Naive thymus-derived CD8-positive, alpha-beta T cell (primary cell): ENCODE data around the gene PPP1R15B. TPM values are rescaled to one million over a fixed set of nuclear protein-coding genes. Genes with fewer than 3 reads are reported as not detected.
A peak's percentile ranks its signal among the peaks of the same experiment; 100 is the strongest.

Source experiments
- ATAC-seq, 2 donors: fragments of 150-1000 bp; cut with Tn5 transposase in 1 of 2; sonication (Bioruptor Pico), chemical (Tn5 transposase) in 1 of 2; 1 replicate in 1 of 2; 2 replicates in 1 of 2; pipeline ENCODE4 v1.10.0; 2021; ENCODE audit warnings: mild to moderate bottlenecking in 2 of 2, moderate library complexity in 2 of 2
- POLR2A ChIA-PET: fragments of 350-600 bp; sonication (Branson Sonifier 250); formaldehyde crosslinking; loops from one replicate; lab custom pipeline; 2021; ENCODE audit warnings: antibody characterized with exemption; lab: Charles Lee
- DNase-seq, 10 donors: peaks; one replicate each; pipeline versions ENCODE4 v3.0.0 to v3.0.0-alpha.2; 2020 to 2022
- H3K27ac Mint-ChIP-seq, 10 donors: one replicate each; pipeline ENCODE4 v1.8.0; 2020 to 2022; ENCODE audit warnings: mild to moderate bottlenecking in 10 of 10, mixed read lengths in 10 of 10, moderate library complexity in 4 of 10, inconsistent platforms in 1 of 10
- H3K27me3 Mint-ChIP-seq, 5 donors: one replicate each; pipeline ENCODE4 v1.8.0; 2021 to 2022; ENCODE audit warnings: mixed read lengths in 5 of 5
- H3K36me3 Mint-ChIP-seq, 3 donors: one replicate each; pipeline ENCODE4 v1.8.0; 2020 to 2022; ENCODE audit warnings: mixed read lengths in 3 of 3, mild to moderate bottlenecking in 2 of 3, inconsistent platforms in 1 of 3
- H3K4me1 Mint-ChIP-seq, 4 donors: one replicate each; pipeline ENCODE4 v1.8.0; 2021 to 2022; ENCODE audit warnings: mixed read lengths in 4 of 4
- H3K4me3 Mint-ChIP-seq, 10 donors: one replicate each; pipeline ENCODE4 v1.8.0; 2020 to 2022; ENCODE audit warnings: mild to moderate bottlenecking in 10 of 10, mixed read lengths in 10 of 10, moderate library complexity in 6 of 10, inconsistent platforms in 1 of 10
- H3K9me3 Mint-ChIP-seq, 9 donors: one replicate each; pipeline ENCODE4 v1.8.0; 2020 to 2022; ENCODE audit warnings: mixed read lengths in 9 of 9, mild to moderate bottlenecking in 3 of 9, inconsistent platforms in 1 of 9, moderate library complexity in 1 of 9
- polyA plus RNA-seq, 3 donors: library from polyadenylated mRNA; unstranded; fragments of 300-500 nt; fragmentation: Illumina TruSeq; gene quantifications; one replicate each; pipeline ENCODE4 v1.2.3, GENCODE V29; 2021
- total RNA-seq, 8 experiments: library from RNA in 2 of 8; stranded (reverse) in 2 of 8; gene quantifications; one replicate each; pipeline ENCODE4 v1.2.3 and lab custom pipeline; 2021 to 2026

PPP1R15B gene
- total and polyA plus RNA-seq, 5 experiments from 2014 or later, result 14.2 to 87.3 (median 20.8) TPM

DNA sequence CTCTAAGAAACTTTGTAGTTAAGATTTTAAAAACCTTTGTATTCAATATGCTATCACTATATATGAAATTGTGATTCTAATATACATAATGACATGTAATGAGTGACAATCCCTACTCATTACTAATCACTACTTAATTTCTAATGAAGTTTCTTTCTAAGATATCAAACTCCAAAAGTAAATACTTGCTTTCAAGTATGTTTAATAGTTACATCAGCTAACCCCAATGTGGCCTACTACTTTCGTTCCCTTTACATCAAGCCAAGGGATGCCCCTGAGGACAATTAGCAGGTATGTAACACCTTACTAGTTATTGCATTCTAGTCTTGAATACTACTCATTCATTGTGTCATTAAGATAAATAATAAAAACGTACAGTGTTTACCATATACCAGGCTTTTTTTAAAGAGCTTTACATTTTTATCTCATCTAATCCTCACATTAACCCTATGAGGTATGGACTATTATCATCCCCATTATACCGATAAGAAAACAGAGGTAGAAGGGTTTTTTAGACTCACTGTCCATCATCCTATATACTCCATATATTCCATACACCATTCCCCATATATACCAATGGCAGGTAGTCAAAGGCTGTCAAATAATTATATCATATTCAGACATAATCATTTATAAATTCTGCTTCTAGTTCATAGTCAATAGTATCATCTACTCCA is 4.2 kb downstream of the PPP1R15B start:
- POLR2A ChIA-PET, result interaction anchor here (0.5 to 1.5 kb wide), 3 partner anchors 29 to 855 kb away, joined by 3 read pairs; no protein-coding TSS in a partner anchor
- Mint-ChIP-seq H3K36me3 (peaks cover 12 to 62% (median 32%) of the 10 kb centered on the region in 3 donors), H3K4me1 (peaks cover 2 to 40% (median 26%) of the 10 kb centered on the region in 4 donors), H3K9me3 (no peaks in the 10 kb centered on the region), H3K4me3 (peak overlapping the region; percentile 97 to 100 (median 98)), H3K27ac (peak overlapping the region; percentile 81 to 100 (median 99)), H3K27me3 (no peaks in the 10 kb centered on the region)
- ATAC-seq (no peak), DNase-seq (no peak)

DNA sequence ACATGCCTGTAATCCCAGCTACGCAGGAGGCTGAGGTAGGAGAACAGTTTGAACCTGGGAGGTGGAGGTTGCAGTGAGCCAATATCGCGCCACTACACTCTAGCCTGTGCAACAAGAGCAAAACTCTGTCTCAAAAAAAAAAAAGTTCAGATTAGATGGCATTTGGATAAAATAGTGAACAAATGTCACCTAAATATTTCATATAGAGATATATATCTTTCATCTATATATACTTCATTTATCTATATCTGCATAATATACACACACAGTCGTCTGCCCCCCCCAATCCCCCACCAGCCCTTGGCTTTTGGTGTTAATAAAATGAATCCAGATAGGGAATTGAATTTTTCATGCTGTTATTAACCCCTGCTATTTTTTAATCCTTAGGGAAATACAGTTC is 5.0 kb downstream of the PPP1R15B start:
- Mint-ChIP-seq H3K4me1 (peaks cover 2 to 35% (median 26%) of the 10 kb centered on the region in 4 donors), H3K36me3 (peaks cover 12 to 70% (median 32%) of the 10 kb centered on the region in 3 donors)
- no peak for DNase-seq

DNA sequence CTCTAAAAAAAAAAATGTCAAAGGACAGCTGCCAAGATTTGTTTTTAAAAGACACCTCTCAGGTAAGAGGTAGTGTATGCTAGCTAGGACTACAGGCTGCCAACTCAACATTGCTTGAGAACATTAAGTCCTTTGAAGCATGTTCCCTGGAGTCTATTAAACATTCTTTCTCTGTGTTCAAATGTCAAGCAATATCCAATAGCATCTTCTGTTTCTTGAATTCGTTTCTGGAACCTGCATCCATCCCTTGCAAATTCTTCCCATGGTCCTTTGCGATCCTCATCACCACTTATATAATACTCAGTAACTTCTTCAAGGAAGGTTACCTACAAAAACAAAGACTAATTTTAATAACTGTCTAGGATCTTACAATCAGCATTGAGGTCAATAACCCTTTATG is 5.6 kb downstream of the PPP1R15B start:
- H3K36me3 Mint-ChIP-seq, result peaks cover 7 to 76% (median 34%) of the 10 kb centered on the region in 3 donors
- H3K9me3 Mint-ChIP-seq, result no peaks in the 10 kb centered on the region
- POLR2A ChIA-PET, result no interaction called here
- no peaks in the 10 kb centered on the region for H3K27me3 Mint-ChIP-seq
- DNase-seq (no peak), ATAC-seq (no peak)
- H3K4me3 Mint-ChIP-seq, result peak overlapping the region; percentile 97 to 100 (median 98)
- peak overlapping the region in 8 of 10 donors; percentile 33 to 89 (median 62) for H3K27ac Mint-ChIP-seq
- H3K4me1 Mint-ChIP-seq, result peaks cover 2 to 37% (median 29%) of the 10 kb centered on the region in 4 donors

More for the DNA sequence above, 5.0 kb downstream of the PPP1R15B start:
- Mint-ChIP-seq H3K27ac (peak overlapping the region in 9 of 10 donors; percentile 41 to 99 (median 77)), H3K4me3 (peak overlapping the region; percentile 97 to 100 (median 98)), H3K27me3 (no peaks in the 10 kb centered on the region), H3K9me3 (no peaks in the 10 kb centered on the region)
- no peak for ATAC-seq
- POLR2A ChIA-PET, result interaction anchor here (0.5 kb wide), 1 partner anchor 856 kb away, joined by 3 read pairs; no protein-coding TSS in a partner anchor

DNA sequence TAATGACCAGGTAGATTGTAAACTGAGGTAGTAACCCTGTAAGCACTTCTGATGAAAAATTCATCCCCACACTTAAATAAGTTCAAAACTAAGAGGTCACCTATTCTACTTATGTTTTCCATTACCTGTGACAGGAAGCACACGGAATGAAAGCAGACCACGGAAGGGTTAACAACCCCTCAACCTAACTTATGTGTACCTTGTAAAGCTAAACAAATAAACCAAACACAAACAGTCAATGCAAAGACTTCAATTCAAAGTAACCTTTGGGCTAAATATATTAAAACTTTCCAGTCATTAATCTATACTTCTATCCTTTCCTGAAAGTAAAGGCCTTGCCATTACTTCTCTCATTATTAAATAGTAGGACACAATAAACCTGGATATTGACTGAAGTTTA is 7.0 kb downstream of the PPP1R15B start:
- Mint-ChIP-seq H3K4me1 (peaks cover 2 to 39% (median 33%) of the 10 kb centered on the region in 4 donors), H3K36me3 (peaks cover 0 to 87% (median 35%) of the 10 kb centered on the region in 3 donors)

DNA sequence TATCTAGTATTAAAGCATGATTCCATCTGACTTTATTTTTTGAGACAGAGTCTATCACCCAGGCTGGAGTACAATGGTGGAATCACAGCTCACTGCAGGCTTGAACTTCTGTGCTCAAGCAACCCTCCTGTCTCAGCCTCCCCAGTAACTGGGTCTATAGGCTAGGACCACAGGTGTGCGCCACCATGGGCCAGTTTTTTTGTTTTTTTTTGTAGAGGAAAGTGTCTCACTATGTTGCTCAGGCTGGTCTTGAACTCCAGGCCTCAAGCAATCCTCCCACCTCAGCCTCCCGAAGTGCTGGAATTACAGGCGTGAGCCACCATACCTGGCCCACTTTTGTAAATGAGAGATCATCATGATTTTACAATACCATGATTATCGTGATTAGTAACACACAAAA is 9.2 kb downstream of the PPP1R15B start:
- Mint-ChIP-seq H3K27ac (peak overlapping the region in 3 of 10 donors; percentile 29 to 48 (median 46)), H3K36me3 (peaks cover 0 to 80% (median 18%) of the 10 kb centered on the region in 3 donors), H3K4me1 (peaks cover 5 to 42% (median 33%) of the 10 kb centered on the region in 4 donors), H3K27me3 (no peaks in the 10 kb centered on the region), H3K9me3 (no peaks in the 10 kb centered on the region), H3K4me3 (no peak overlapping the region)
- POLR2A ChIA-PET, result no interaction called here
- DNase-seq, result no peak
- ATAC-seq, result no peak

More for the DNA sequence above, 7.0 kb downstream of the PPP1R15B start:
- H3K4me3 Mint-ChIP-seq, result peak overlapping the region in 4 of 10 donors; percentile 21 to 52 (median 35)
- no peak for DNase-seq
- H3K9me3 Mint-ChIP-seq, result no peaks in the 10 kb centered on the region
- no peaks in the 10 kb centered on the region for H3K27me3 Mint-ChIP-seq
- POLR2A ChIA-PET, result no interaction called here
- peak overlapping the region in 7 of 10 donors; percentile 15 to 68 (median 59) for H3K27ac Mint-ChIP-seq
- ATAC-seq, result no peak

DNA sequence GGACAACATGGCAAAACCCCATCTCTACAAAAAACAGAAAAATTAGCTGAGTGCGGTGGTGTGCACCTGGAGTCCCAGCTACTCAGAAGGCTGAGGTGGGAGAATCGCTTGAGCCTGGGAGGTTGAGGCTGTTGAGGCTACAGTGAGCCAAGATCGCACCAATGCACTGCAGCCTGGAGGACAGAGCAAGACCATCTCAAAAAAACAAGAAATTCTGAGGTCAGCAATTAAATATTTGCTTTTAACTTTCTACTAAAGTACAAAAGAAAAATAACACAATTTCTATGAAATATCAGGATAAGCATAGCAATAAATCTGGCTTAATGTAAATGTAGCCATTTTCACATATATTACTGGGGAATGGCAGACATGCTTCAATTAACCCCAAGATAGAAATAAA is 9.9 kb downstream of the PPP1R15B start:
- H3K36me3 Mint-ChIP-seq, result peaks cover 0 to 80% (median 15%) of the 10 kb centered on the region in 3 donors
- no peak overlapping the region for H3K4me3 Mint-ChIP-seq
- DNase-seq, result no peak
- no peaks in the 10 kb centered on the region for H3K9me3 Mint-ChIP-seq
- no peaks in the 10 kb centered on the region for H3K27me3 Mint-ChIP-seq
- peak overlapping the region in 5 of 10 donors; percentile 27 to 63 (median 31) for H3K27ac Mint-ChIP-seq
- POLR2A ChIA-PET, result interaction anchor here (0.6 to 1.0 kb wide), 2 partner anchors 16 to 23 kb away, joined by 3 to 4 read pairs; no protein-coding TSS in a partner anchor
- H3K4me1 Mint-ChIP-seq, result peaks cover 5 to 38% (median 32%) of the 10 kb centered on the region in 4 donors
- ATAC-seq, result no peak

- Mint-ChIP-seq H3K27ac (peak overlapping the region; percentile 40 to 69 (median 48)), H3K4me1 (peaks cover 4 to 30% (median 27%) of the 10 kb centered on the region in 4 donors), H3K4me3 (no peak overlapping the region), H3K27me3 (no peaks in the 10 kb centered on the region), H3K36me3 (peaks cover 0 to 76% (median 13%) of the 10 kb centered on the region in 3 donors), H3K9me3 (no peaks in the 10 kb centered on the region)
- no peak for ATAC-seq
- POLR2A ChIA-PET, result interaction anchor here (0.6 to 1.4 kb wide), 3 partner anchors 10 to 23 kb away, joined by 3 to 4 read pairs (median 3); no protein-coding TSS in a partner anchor
- no peak for DNase-seq
Observed at GRCh38 chr1:204400882-204401510, 10.6 kb downstream of the PPP1R15B start.

- peak; percentile 86 to 93 for ATAC-seq
Observed at GRCh38 chr1:204398197-204399125, 13.2 kb downstream of the PPP1R15B start.

GRCh38 chr1:204396015-204396583 is 15.5 kb downstream of the PPP1R15B start:
- Mint-ChIP-seq H3K9me3 (no peaks in the 10 kb centered on the region), H3K4me1 (peaks cover 3 to 14% (median 12%) of the 10 kb centered on the region in 4 donors), H3K36me3 (peaks cover 0 to 34% (median 2%) of the 10 kb centered on the region in 3 donors), H3K27me3 (no peaks in the 10 kb centered on the region), H3K27ac (peak overlapping the region in 4 of 10 donors; percentile 15 to 68 (median 42)), H3K4me3 (no peak overlapping the region)
- POLR2A ChIA-PET, result interaction anchor here (0.5 to 0.8 kb wide), 2 partner anchors 14 kb away, joined by 3 to 4 read pairs; no protein-coding TSS in a partner anchor
- ATAC-seq, result no peak
- no peak for DNase-seq

More at GRCh38 chr1:204398197-204399125, 13.2 kb downstream of the PPP1R15B start:
- no peak overlapping the region for H3K4me3 Mint-ChIP-seq
- peaks cover 0 to 50% (median 3%) of the 10 kb centered on the region in 3 donors for H3K36me3 Mint-ChIP-seq
- no peaks in the 10 kb centered on the region for H3K27me3 Mint-ChIP-seq
- DNase-seq, result peak in 9 of 10 donors; percentile 43 to 82 (median 61)
- no peaks in the 10 kb centered on the region for H3K9me3 Mint-ChIP-seq
- H3K4me1 Mint-ChIP-seq, result peaks cover 3 to 12% (median 8%) of the 10 kb centered on the region in 4 donors
- POLR2A ChIA-PET, result interaction anchor here (0.5 to 1.7 kb wide), 8 partner anchors 12 to 846 kb away, joined by 3 to 7 read pairs (median 4); partner anchors contain the start of gene MDM4
- H3K27ac Mint-ChIP-seq, result peak overlapping the region in 9 of 10 donors; percentile 77 to 92 (median 91)

GRCh38 chr1:204391629-204392028 is 20.0 kb downstream of the PPP1R15B start:
- H3K27ac Mint-ChIP-seq, result peak overlapping the region in 8 of 10 donors; percentile 22 to 83 (median 29)
- no peaks in the 10 kb centered on the region for H3K9me3 Mint-ChIP-seq
- POLR2A ChIA-PET, result no interaction called here
- H3K27me3 Mint-ChIP-seq, result no peaks in the 10 kb centered on the region
- no peak overlapping the region for H3K4me3 Mint-ChIP-seq
- peaks cover 12 to 22% (median 18%) of the 10 kb centered on the region in 4 donors for H3K4me1 Mint-ChIP-seq
- DNase-seq (no peak), ATAC-seq (no peak)
- no peaks in the 10 kb centered on the region for H3K36me3 Mint-ChIP-seq

DNA sequence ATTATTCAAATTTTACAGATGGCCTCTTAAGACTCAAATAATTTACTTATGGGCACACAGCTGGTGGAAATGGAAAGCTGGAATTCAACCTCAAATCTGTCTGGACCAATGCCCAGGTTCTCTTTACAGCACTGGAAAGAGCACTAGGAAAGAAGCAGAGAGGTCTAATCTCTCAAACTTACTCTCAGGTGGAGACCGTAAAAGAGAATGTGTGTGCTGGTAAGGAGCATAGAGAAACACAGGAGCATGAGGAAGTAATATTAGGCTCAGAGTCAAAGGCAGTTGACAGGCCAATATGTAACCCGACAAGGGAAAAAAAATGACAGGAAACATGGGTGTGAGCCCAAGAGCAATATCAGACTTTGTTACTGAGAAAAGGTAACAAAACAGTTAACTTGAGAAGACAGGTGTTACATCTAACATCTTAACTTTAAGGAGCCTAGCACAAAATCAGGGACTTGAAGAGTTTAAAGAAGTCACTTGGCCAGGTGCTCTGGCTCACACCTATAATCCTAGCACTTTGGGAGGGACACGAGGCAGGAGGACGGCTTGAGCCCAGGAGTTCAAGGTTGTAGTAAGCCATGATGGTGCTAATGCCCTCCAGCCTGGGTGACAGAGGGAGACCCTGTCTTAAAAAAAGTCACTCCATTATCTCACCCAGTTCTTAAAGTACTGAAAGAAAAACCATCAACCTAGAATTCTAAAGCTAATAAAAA is 20.7 kb downstream of the PPP1R15B start:
- no peaks in the 10 kb centered on the region for H3K27me3 Mint-ChIP-seq
- peaks cover 12 to 22% (median 18%) of the 10 kb centered on the region in 4 donors for H3K4me1 Mint-ChIP-seq
- no peak for DNase-seq
- no peaks in the 10 kb centered on the region for H3K9me3 Mint-ChIP-seq
- H3K4me3 Mint-ChIP-seq, result no peak overlapping the region
- H3K27ac Mint-ChIP-seq, result peak overlapping the region in 6 of 10 donors; percentile 29 to 85 (median 62)
- no peak for ATAC-seq
- POLR2A ChIA-PET, result no interaction called here
- no peaks in the 10 kb centered on the region for H3K36me3 Mint-ChIP-seq
